Fibroblast of mammary gland (primary cell): Measurements from ENCODE around the gene CNKSR2.

Source experiments
- DNase-seq: peaks from one replicate; pipeline ENCODE4 v3.0.0-alpha.2; 2010; ENCODE audit warnings: low read depth
- H3K4me3 ChIP-seq: 2 replicates; pipeline ENCODE4 v1.5.1; 2011; ENCODE audit warnings: low read depth, mild to moderate bottlenecking, low read length, moderate library complexity; ENCODE audit not compliant: control insufficient read depth
- CTCF ChIP-seq: conservative IDR thresholded peaks from 2 replicates; pipeline ENCODE4 v1.5.1; 2011; ENCODE audit warnings: low read depth, low read length, inconsistent platforms; ENCODE audit not compliant: control insufficient read depth, insufficient read depth

CNKSR2 gene

GRCh38 chrX:21574793-21575192 is 200.6 kb downstream of the CNKSR2 start:
- DNase-seq, result no peak
- no peak for TF ChIP-seq CTCF
- no peak overlapping the region for H3K4me3 ChIP-seq

- DNase-seq, result peak; percentile 2
- H3K4me3 ChIP-seq, result no peak overlapping the region
- TF ChIP-seq CTCF, result no peak
Measured at GRCh38 chrX:21581479-21581878, 207.3 kb downstream of the CNKSR2 start.

GRCh38 chrX:21586001-21586400 is 211.8 kb downstream of the CNKSR2 start:
- no peak for DNase-seq
- no peak overlapping the region for H3K4me3 ChIP-seq
- no peak for TF ChIP-seq CTCF

- no peak overlapping the region for H3K4me3 ChIP-seq
- no peak for DNase-seq
- no peak for TF ChIP-seq CTCF
Measured at GRCh38 chrX:21590012-21590776, 216.0 kb downstream of the CNKSR2 start.

- no peak for TF ChIP-seq CTCF
- no peak for DNase-seq
- no peak overlapping the region for H3K4me3 ChIP-seq
Measured at GRCh38 chrX:21606002-21606401, 231.8 kb downstream of the CNKSR2 start.

- DNase-seq, result no peak
- TF ChIP-seq CTCF, result no peak
- no peak overlapping the region for H3K4me3 ChIP-seq
Measured at GRCh38 chrX:21610168-21610567, 235.9 kb downstream of the CNKSR2 start.
